ENCODE results near the gene IL24.

- TF ChIP-seq EZH2 (IDR thresholded peaks at IDR 0.05; ENCODE audit: low read depth) (no peak), CTCF (conservative IDR thresholded peaks at IDR 0.05) (no peak)
These were observed 4.8 kb upstream of the IL24 start for GRCh38 chr1:206892351-206892984.

All from PC-9 (cell line).